Activated naive CD8-positive, alpha-beta T cell (primary cell): ENCODE results near the gene STIM1.

Experiments
- H3K27ac Mint-ChIP-seq: one replicate; pipeline ENCODE4 v1.8.0; 2021; ENCODE audit warnings: mixed read lengths
- H3K27me3 Mint-ChIP-seq: one replicate; pipeline ENCODE4 v1.8.0; 2021; ENCODE audit warnings: mixed read lengths
- H3K36me3 Mint-ChIP-seq: one replicate; pipeline ENCODE4 v1.8.0; 2021; ENCODE audit warnings: mixed read lengths
- H3K4me1 Mint-ChIP-seq: one replicate; pipeline ENCODE4 v1.8.0; 2021; ENCODE audit warnings: low read depth, mixed read lengths
- H3K4me3 Mint-ChIP-seq: one replicate; pipeline ENCODE4 v1.8.0; 2021; ENCODE audit warnings: mild to moderate bottlenecking, mixed read lengths
- H3K9me3 Mint-ChIP-seq: one replicate; pipeline ENCODE4 v1.8.0; 2021; ENCODE audit warnings: low read depth, mixed read lengths

Gene STIM1

DNA sequence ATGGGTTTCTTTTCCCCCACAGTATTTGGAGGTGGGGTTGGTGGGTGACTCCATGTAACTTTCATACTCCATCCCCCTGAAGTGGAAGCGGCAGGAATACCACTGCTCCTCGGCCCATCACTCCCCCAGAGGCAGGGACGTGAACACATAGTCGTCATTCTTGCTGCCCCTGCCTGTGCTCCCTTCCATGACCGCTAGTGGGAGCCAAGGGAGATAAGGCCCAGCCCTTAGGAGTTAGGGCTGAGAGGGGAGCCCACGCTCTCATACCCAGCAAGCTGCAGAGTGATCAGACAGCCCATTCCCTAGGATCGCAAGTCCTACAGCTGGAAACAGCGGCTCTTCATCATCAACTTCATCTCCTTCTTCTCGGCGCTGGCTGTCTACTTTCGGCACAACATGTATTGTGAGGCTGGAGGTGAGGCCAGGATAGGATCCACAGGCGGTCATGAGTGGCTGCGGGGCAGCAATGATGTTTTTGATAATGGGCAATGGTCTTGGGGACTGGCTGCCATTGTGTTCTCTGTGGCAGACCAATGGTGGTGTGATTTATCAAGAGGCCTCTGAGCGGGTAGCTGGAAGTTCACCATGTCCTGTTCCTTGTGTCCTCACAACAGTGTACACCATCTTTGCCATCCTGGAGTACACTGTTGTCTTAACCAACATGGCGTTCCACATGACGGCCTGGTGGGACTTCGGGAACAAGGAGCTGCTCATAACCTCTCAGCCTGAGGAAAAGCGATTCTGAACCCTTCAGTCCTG, 30.6 kb upstream of the STIM1 start:
- Mint-ChIP-seq H3K36me3 (no peaks in the 10 kb centered on the region), H3K4me3 (no peak overlapping the region), H3K4me1 (peaks cover 37% of the 10 kb centered on the region)

DNA sequence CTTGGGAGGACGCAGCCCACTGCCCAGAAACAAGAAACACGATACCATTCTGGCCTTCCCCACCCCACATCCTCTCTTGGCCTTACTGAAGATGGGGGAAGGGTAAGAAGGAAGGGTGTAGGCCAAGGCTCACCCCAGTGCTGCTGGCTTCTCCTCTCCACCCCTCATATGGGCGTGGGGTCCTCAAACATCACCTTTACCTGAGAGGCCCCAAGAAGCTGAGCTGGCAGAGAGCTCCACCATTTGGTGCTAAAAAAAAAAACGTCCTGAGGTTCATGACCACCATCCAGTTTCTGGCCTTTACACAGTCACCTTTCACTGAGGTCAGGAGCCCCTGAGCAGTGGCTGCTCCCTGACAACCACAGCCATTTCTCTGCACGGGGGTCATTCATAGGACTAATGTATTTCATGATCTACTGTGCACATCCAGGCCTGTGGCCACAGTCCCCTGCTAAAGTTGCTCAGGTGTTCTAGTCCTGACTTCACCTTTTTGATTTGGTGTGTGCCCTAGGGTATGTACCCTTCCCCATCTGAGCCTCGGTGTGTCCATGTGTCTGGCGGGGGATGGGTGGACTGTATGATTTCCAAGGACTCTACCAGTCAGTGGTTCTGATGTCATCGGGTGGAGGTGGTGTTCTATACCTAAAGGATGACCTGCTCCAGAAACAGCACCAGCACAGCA, 29.9 kb upstream of the STIM1 start:
- H3K4me1 Mint-ChIP-seq = peaks cover 43% of the 10 kb centered on the region
- H3K9me3 Mint-ChIP-seq = no peaks in the 10 kb centered on the region
- peak overlapping the region; percentile 55 for H3K27ac Mint-ChIP-seq
- H3K36me3 Mint-ChIP-seq = peaks cover 2% of the 10 kb centered on the region
- H3K4me3 Mint-ChIP-seq = no peak overlapping the region
- H3K27me3 Mint-ChIP-seq = no peaks in the 10 kb centered on the region

More for the DNA sequence above, 30.6 kb upstream of the STIM1 start:
- no peaks in the 10 kb centered on the region for H3K9me3 Mint-ChIP-seq
- peak overlapping the region; percentile 68 for H3K27ac Mint-ChIP-seq
- H3K27me3 Mint-ChIP-seq = no peaks in the 10 kb centered on the region

DNA sequence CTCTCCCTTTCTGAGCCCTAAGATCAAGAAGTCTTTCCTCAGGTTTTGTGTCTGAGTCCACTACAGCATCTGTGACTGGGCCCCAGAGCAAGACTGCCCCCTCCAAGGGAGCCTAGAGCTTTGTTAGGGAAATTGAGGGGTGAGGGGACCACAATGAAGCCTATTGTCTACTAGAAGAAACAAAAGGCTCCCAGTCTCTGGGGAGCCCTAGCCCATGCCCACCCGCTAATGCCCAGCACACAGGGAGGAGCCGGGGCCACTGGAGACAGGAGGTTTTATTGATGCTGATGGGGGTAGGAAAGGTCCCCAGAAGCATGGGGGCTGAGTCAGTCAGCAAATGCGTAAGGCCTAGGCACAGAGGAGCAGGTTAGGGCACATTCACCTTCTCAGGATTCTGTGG, 28.7 kb upstream of the STIM1 start:
- H3K4me1 Mint-ChIP-seq = peaks cover 54% of the 10 kb centered on the region
- no peaks in the 10 kb centered on the region for H3K9me3 Mint-ChIP-seq
- H3K27ac Mint-ChIP-seq = peak overlapping the region; percentile 75
- H3K36me3 Mint-ChIP-seq = peaks cover 5% of the 10 kb centered on the region
- H3K4me3 Mint-ChIP-seq = no peak overlapping the region
- H3K27me3 Mint-ChIP-seq = no peaks in the 10 kb centered on the region

DNA sequence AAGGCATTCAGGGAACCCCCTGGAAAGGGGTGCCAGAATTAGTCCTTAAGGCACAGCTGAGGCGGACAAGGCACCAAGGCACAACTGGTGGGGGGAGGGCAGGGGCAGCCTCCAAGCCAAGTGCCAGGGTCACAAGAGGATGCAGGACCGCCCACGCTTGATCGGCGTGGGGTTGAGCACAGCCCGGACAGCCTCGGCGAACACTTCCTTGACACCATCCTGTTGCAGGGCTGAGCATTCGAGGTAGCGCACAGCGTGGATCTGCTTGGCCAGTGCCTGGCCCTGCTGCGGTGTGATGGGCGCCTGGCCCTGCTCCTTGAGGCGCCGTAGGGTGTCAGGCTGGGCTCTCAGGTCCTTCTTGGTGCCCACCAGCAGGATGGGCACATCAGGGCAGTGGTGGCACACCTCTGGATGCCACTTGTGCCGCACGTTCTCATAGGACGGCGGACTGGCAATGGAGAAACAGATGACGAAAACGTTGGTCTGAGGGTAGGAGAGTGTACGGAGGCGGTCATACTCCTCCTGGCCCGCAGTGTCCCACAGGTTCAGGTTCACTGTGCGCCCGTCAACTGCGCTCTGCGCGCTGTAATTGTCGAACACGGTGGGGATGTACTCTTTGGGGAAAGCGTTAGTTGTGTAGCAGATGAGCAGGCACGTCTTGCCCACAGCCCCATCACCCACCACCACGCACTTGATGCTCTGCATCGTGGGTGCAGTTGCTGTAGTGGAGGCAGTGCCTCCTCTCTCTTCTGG, 27.9 kb upstream of the STIM1 start:
- Mint-ChIP-seq H3K9me3 (no peaks in the 10 kb centered on the region), H3K27me3 (no peaks in the 10 kb centered on the region), H3K4me1 (peaks cover 63% of the 10 kb centered on the region), H3K4me3 (no peak overlapping the region), H3K27ac (peak overlapping the region; percentile 64), H3K36me3 (peaks cover 5% of the 10 kb centered on the region)

DNA sequence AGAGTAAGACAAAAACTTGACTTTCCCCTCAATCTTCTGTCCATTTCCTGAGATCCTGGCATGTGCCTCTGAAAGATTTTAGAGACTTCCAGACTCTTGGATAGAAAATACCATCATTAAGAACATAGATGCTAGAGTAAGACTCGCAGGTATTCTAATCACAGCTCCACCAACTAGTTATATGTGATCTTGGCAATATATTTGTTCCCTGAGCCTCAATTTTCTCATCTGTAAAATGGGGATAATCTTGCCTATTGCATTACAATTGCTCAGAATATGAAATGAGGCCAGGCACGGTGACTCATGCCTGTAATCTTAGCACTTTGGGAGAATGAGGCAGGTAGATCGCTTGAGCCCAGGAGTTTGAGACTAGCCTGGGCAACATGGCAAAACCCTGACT, 25.4 kb upstream of the STIM1 start:
- Mint-ChIP-seq H3K4me1 (peaks cover 74% of the 10 kb centered on the region), H3K27ac (peak overlapping the region; percentile 89), H3K27me3 (no peaks in the 10 kb centered on the region), H3K36me3 (peaks cover 15% of the 10 kb centered on the region), H3K9me3 (no peaks in the 10 kb centered on the region), H3K4me3 (no peak overlapping the region)

DNA sequence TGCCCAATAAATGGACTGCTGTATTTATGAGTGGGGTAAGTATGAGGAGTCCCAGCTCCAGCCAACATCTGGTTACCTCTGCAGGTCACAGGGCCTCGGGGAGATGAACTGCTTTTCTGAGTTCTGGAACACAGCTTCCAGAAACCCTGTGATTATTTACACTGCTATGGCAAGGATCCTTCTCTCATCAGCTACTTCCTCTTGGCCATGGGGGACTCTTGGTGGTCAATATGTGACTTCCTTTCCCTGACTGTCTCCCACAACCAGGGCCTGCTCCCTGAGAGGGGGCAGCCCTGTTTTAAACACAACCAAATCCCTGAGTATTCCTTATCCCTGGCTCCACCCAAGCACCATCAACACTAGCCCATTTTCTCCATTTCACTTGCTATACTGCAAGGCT, 24.7 kb upstream of the STIM1 start:
- Mint-ChIP-seq H3K27me3 (no peaks in the 10 kb centered on the region), H3K9me3 (no peaks in the 10 kb centered on the region), H3K36me3 (peaks cover 19% of the 10 kb centered on the region), H3K4me3 (no peak overlapping the region), H3K4me1 (peaks cover 74% of the 10 kb centered on the region), H3K27ac (peak overlapping the region; percentile 89)

DNA sequence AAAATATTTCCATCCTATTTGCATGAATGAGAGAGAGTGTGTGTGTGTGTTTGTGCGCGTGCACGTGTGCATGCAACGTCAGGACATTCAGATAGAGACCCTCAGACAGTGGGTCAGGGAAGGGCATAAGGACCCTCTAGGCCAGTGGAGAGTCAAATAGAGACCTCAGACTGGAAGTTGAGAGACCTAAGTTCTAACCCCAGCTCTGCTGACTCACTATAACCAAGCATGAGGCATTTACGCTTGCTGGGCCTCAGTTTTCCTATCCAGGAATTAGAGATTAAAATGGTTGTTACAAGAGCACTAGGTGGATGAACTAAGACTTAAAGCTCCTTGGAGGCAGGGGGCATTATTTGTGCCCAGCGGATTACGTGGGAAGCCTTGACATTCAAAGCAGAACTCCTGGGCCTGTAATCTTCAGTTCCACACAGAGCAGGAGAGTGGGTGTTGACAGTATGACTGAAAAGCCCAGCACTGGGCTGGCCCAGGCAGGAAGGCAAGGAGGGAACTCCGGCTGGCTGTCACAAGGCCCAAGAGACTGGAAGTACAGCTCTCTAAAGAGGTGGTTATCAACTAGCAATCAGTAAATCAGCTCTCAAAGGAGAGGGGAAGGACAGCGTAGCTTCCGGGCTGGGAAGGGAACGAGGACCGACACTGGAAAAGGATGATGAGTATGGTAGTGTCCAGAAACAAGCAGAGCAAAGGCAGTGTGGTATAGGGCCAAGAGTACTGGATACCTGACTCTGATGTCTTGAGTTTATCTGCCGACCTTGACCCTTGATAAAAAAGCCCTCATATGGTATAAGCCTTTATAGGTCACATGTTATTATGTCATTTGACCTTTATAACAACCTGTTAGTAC, 23.9 kb upstream of the STIM1 start:
- no peaks in the 10 kb centered on the region for H3K9me3 Mint-ChIP-seq
- peaks cover 19% of the 10 kb centered on the region for H3K36me3 Mint-ChIP-seq
- peak overlapping the region; percentile 69 for H3K4me3 Mint-ChIP-seq
- no peaks in the 10 kb centered on the region for H3K27me3 Mint-ChIP-seq
- H3K4me1 Mint-ChIP-seq = peaks cover 70% of the 10 kb centered on the region
- H3K27ac Mint-ChIP-seq = peak overlapping the region; percentile 89

- Mint-ChIP-seq H3K9me3 (no peaks in the 10 kb centered on the region), H3K4me3 (peak overlapping the region; percentile 97), H3K36me3 (peaks cover 19% of the 10 kb centered on the region), H3K4me1 (peaks cover 75% of the 10 kb centered on the region), H3K27ac (peak overlapping the region; percentile 89), H3K27me3 (no peaks in the 10 kb centered on the region)
Measured at GRCh38 chr11:3832816-3833215, 22.6 kb upstream of the STIM1 start.

- H3K27me3 Mint-ChIP-seq = no peaks in the 10 kb centered on the region
- H3K9me3 Mint-ChIP-seq = no peaks in the 10 kb centered on the region
- H3K27ac Mint-ChIP-seq = peak overlapping the region; percentile 89
- H3K4me1 Mint-ChIP-seq = peaks cover 78% of the 10 kb centered on the region
- peak overlapping the region; percentile 97 for H3K4me3 Mint-ChIP-seq
- peaks cover 25% of the 10 kb centered on the region for H3K36me3 Mint-ChIP-seq
Measured at GRCh38 chr11:3833449-3833848, 22.0 kb upstream of the STIM1 start.

GRCh38 chr11:3834349-3834663, 21.2 kb upstream of the STIM1 start:
- H3K36me3 Mint-ChIP-seq = peaks cover 28% of the 10 kb centered on the region

DNA sequence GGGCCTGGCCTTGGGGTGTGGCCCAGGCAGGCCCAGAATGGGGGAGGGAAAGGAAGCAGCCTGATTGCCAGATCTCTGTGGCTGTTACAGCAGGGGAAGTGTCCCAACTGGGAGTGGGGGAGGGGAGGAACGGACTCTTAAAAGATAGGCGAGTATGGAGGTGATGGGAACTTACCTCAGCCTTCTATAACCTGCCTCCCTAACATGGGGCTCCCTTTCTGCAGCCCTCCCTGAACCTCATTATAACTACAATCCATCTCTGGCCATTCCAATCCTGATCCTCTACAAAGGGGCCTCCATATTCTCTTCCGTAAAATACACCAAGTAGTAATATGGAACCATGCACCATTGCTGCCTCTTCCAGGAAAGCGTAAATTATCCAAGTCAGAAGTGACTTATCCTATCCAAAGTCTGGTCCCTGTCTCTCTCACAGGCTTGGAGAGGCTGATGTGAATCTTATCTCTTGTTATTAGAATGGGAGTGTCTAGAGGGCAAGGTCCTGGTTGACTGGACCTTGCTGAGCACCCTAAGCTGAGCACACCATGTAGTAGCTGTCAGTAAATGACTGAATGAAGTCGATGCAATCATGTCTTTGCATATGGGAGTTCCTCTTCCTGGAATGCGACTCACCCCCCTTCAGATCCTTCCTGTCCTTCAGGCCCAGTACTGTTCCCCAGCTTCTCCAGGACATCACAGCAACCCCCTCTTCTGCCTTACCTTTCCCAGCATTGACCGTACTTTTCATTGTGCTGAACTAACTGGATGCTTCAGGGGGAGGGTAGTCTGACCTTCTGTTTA, 20.6 kb upstream of the STIM1 start:
- Mint-ChIP-seq H3K4me3 (peak overlapping the region; percentile 97), H3K27me3 (no peaks in the 10 kb centered on the region), H3K27ac (peak overlapping the region; percentile 89), H3K9me3 (no peaks in the 10 kb centered on the region), H3K36me3 (peaks cover 30% of the 10 kb centered on the region), H3K4me1 (peaks cover 82% of the 10 kb centered on the region)

More at GRCh38 chr11:3834349-3834663, 21.2 kb upstream of the STIM1 start:
- Mint-ChIP-seq H3K27ac (peak overlapping the region; percentile 89), H3K27me3 (no peaks in the 10 kb centered on the region), H3K4me1 (peaks cover 82% of the 10 kb centered on the region), H3K9me3 (no peaks in the 10 kb centered on the region), H3K4me3 (peak overlapping the region; percentile 97)

GRCh38 chr11:3835751-3836150, 19.7 kb upstream of the STIM1 start:
- no peaks in the 10 kb centered on the region for H3K9me3 Mint-ChIP-seq
- peak overlapping the region; percentile 89 for H3K27ac Mint-ChIP-seq
- H3K4me3 Mint-ChIP-seq = peak overlapping the region; percentile 97
- H3K36me3 Mint-ChIP-seq = peaks cover 30% of the 10 kb centered on the region
- H3K27me3 Mint-ChIP-seq = no peaks in the 10 kb centered on the region
- peaks cover 74% of the 10 kb centered on the region for H3K4me1 Mint-ChIP-seq

GRCh38 chr11:3836903-3837302, 18.6 kb upstream of the STIM1 start:
- H3K36me3 Mint-ChIP-seq = peaks cover 28% of the 10 kb centered on the region
- no peaks in the 10 kb centered on the region for H3K27me3 Mint-ChIP-seq
- H3K4me3 Mint-ChIP-seq = peak overlapping the region; percentile 97
- peak overlapping the region; percentile 94 for H3K27ac Mint-ChIP-seq
- no peaks in the 10 kb centered on the region for H3K9me3 Mint-ChIP-seq
- H3K4me1 Mint-ChIP-seq = peaks cover 66% of the 10 kb centered on the region

DNA sequence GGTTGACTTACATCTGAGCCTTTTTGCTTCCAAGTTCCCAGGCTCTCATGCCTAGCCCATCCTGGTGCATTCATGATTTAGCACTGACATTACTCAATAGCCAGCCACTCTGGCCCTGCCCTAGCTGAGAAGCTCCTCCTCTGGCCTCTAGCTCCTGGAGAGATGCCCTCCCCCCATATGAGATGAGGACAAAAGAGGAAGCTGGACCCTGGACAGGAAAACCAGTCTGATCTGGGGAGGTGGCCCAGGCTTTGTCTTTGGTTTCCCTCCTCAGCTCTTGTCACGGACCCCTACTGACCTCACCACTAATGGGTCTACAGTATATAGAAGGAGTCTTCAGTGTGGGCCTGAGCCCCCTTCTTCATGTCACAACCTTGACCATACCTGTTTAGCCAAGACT, 17.7 kb upstream of the STIM1 start:
- H3K9me3 Mint-ChIP-seq = no peaks in the 10 kb centered on the region
- H3K4me3 Mint-ChIP-seq = peak overlapping the region; percentile 97
- peaks cover 62% of the 10 kb centered on the region for H3K4me1 Mint-ChIP-seq
- H3K36me3 Mint-ChIP-seq = peaks cover 28% of the 10 kb centered on the region
- peak overlapping the region; percentile 94 for H3K27ac Mint-ChIP-seq
- H3K27me3 Mint-ChIP-seq = no peaks in the 10 kb centered on the region
